Measurements from ENCODE around the gene ARFGAP1. TPM values are rescaled to one million over a fixed set of nuclear protein-coding genes. Genes with fewer than 3 reads are reported as not detected.
"Not testable (repeated sequence)": the region's sequence is repeated elsewhere in the genome, so short reads cannot be mapped to it uniquely, and the experiment has no call there.

ARFGAP1 gene
- total RNA-seq, 1 experiment from 2014 or later = 86.8 TPM

GRCh38 chr20:63335060-63335459 is 62.4 kb downstream of the ARFGAP1 start:
- in situ Hi-C loops (cut with HindIII; ENCODE audit: low sequenced_read_pairs); DNase-seq (ENCODE audit: low spot score): not testable (repeated sequence)

DNA sequence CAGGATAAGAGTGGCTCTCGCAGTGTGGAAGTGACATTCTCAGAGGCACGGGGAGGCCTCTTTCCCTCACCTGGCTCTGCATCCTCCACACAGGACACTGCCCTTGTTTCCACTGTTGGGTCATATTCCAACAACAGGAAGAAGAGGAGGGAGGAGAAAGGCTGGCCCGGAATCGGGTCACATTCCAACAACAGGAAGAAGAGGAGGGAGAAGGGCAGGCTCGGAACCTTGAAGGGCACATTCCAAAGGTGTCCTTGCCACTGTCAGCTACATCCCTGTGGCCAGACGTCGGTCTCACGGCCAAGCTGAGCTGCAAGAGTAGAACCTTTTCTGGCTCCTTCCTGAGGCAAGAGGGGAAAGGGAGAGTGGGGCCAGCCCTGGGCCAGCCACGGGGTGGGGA is 63.1 kb downstream of the ARFGAP1 start:
- in situ Hi-C loops (cut with HindIII; ENCODE audit: low sequenced_read_pairs) = no loop called here
- DNase-seq (ENCODE audit: low spot score) = no peak

DNA sequence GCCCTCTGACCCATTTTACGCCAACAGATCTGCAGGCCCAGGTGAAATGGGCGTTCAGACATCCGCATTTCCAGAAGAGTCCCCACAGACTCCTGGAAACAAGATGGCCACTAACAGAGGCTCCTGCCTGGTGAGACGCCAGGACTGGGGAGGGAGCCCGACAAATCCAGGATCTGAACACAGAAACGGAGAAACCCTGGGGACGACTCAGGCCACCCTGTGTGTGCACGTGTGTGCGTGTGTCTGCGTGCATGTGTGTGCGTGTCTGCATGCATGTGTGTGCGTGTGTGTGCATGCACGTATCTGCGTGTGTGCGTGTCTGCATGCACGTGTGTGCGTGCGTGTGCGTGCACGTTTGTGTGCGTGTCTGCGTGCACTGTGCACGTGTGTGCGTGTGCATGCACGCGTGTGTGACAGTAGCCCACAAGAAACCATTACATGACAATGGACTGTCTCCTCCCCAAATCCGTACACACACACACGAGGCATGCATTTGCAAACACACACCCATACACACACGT is 63.7 kb downstream of the ARFGAP1 start:
- in situ Hi-C loops (cut with HindIII; ENCODE audit: low sequenced_read_pairs) = no loop called here
- DNase-seq (ENCODE audit: low spot score) = no peak

DNA sequence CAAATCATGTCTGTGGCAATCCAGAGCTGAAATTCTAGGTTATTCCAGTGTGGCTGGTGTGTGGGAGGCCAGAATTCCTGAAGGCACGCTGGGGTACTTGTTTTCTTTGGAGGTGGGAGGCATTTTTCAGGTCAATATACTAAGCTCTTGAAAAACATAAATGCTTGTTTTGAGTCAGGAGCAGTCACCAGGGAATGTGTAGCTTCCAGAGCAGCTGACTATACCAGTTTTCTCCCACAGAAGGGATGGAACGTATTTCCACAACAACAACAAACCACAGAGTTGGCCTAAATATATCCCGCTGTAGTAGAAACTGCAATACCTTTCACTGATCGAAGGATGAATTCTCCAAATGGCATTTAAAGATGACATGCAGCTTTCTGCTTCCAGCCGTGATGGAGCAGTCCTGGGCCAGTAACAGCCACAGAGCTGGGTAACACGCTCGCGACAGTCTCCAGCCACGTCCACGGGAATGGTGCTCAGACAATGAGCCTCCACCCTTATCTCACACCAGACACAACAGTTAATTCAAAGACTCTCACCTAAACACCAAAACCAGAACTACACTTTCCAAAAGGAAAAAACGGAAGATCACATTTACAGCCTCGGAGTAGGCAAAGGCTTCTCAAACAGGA is 65.3 kb downstream of the ARFGAP1 start:
- DNase-seq (ENCODE audit: low spot score) = no peak
- in situ Hi-C loops (cut with HindIII; ENCODE audit: low sequenced_read_pairs) = no loop called here

Other genes starting within 250 kb of the ARFGAP1 start
- gene YTHDF1, start 56.7 kb upstream of the ARFGAP1 start, total RNA-seq (2014; rRNA removed; shearing (Covaris generic)) = 22.7 and 27.1 TPM in 2 replicates
- gene BIRC7, start 36.9 kb upstream of the ARFGAP1 start, total RNA-seq (2014; rRNA removed; shearing (Covaris generic)) = 68.2 and 78.4 TPM in 2 replicates
- gene NKAIN4, start 18.4 kb upstream of the ARFGAP1 start, total RNA-seq (2014; rRNA removed; shearing (Covaris generic)) = 6.8 and 11.3 TPM in 2 replicates
- not detected in 2 replicates for gene COL20A1, start 20.4 kb downstream of the ARFGAP1 start, total RNA-seq (2014; rRNA removed; shearing (Covaris generic))
- 0.37 and 1.4 TPM in 2 replicates for gene CHRNA4, start 88.5 kb downstream of the ARFGAP1 start, total RNA-seq (2014; rRNA removed; shearing (Covaris generic))
- 133 and 160 TPM in 2 replicates for gene KCNQ2, start 199.8 kb downstream of the ARFGAP1 start, total RNA-seq (2014; rRNA removed; shearing (Covaris generic))
- 47.5 and 58.1 TPM in 2 replicates for gene EEF1A2, start 226.3 kb downstream of the ARFGAP1 start, total RNA-seq (2014; rRNA removed; shearing (Covaris generic))
- 31.9 and 38.0 TPM in 2 replicates for gene PPDPF, start 248.0 kb downstream of the ARFGAP1 start, total RNA-seq (2014; rRNA removed; shearing (Covaris generic))